Neural progenitor cell (in vitro differentiated cells): ENCODE data around the gene ZNRF1. TPM values are rescaled to one million over a fixed set of nuclear protein-coding genes. Genes with fewer than 3 reads are reported as not detected.
"Not testable (repeated sequence)": the region's sequence is repeated elsewhere in the genome, so short reads cannot be mapped to it uniquely, and the experiment has no call there.

Experiments used
- DNase-seq: peaks from one replicate; pipeline ENCODE4 v3.0.0-alpha.2; 2016; ENCODE audit warnings: low spot score
- H2AFZ ChIP-seq: fragments of 200-600 bp; sonication (generic); replicated peaks from 2 replicates; pipeline ENCODE4 v1.6.1; 2016; ENCODE audit warnings: antibody characterized with exemption
- H3F3A ChIP-seq: fragments of 200-600 bp; sonication (generic); 2 replicates; pipeline ENCODE4 v1.6.1; 2016; ENCODE audit warnings: antibody characterized with exemption, low read depth
- H3K27ac ChIP-seq: fragments of 200-600 bp; sonication (generic); 2 replicates; pipeline ENCODE4 v1.5.1; 2016; ENCODE audit warnings: mild to moderate bottlenecking
- H3K27me3 ChIP-seq: fragments of 200-600 bp; sonication (generic); 2 replicates; pipeline ENCODE4 v1.6.1; 2016; ENCODE audit warnings: mild to moderate bottlenecking, moderate library complexity
- H3K36me3 ChIP-seq: fragments of 200-600 bp; sonication (generic); 2 replicates; pipeline ENCODE4 v1.5.1; 2016
- H3K4me1 ChIP-seq: fragments of 200-600 bp; sonication (generic); 2 replicates; pipeline ENCODE4 v1.6.1; 2016; ENCODE audit warnings: mixed run types
- H3K4me2 ChIP-seq: fragments of 200-600 bp; sonication (generic); 2 replicates; pipeline ENCODE4 v1.6.1; 2016
- H3K4me3 ChIP-seq: fragments of 200-600 bp; sonication (generic); 2 replicates; pipeline ENCODE4 v1.5.1; 2016
- H3K79me2 ChIP-seq: fragments of 200-600 bp; sonication (generic); 2 replicates; pipeline ENCODE4 v1.6.1; 2016; ENCODE audit warnings: low read depth
- H3K9ac ChIP-seq: fragments of 200-600 bp; sonication (generic); 2 replicates; pipeline ENCODE4 v1.6.1; 2016
- H3K9me3 ChIP-seq: fragments of 200-600 bp; sonication (generic); 2 replicates; pipeline ENCODE4 v1.5.1; 2016; ENCODE audit warnings: low read depth
- H4K20me1 ChIP-seq: fragments of 200-600 bp; sonication (generic); 2 replicates; pipeline ENCODE4 v1.6.1; 2016; ENCODE audit warnings: low read depth
- H3K27ac Mint-ChIP-seq: 3 replicates; pipeline ENCODE4 v1.8.0; 2021; ENCODE audit warnings: mixed read lengths
- H3K27me3 Mint-ChIP-seq: 2 replicates; pipeline ENCODE4 v1.8.0; 2022; ENCODE audit warnings: low read depth, mild to moderate bottlenecking, inconsistent platforms, moderate library complexity, mixed read lengths; ENCODE audit not compliant: insufficient read depth
- H3K36me3 Mint-ChIP-seq: 3 replicates; pipeline ENCODE4 v1.8.0; 2021; ENCODE audit warnings: mixed read lengths
- H3K4me1 Mint-ChIP-seq: 3 replicates; pipeline ENCODE4 v1.8.0; 2021; ENCODE audit warnings: mixed read lengths
- H3K4me3 Mint-ChIP-seq: 3 replicates; pipeline ENCODE4 v1.8.0; 2021; ENCODE audit warnings: mild to moderate bottlenecking, moderate library complexity, mixed read lengths
- H3K9me3 Mint-ChIP-seq: 3 replicates; pipeline ENCODE4 v1.8.0; 2020; ENCODE audit warnings: mixed read lengths
- EZH2 ChIP-seq: fragments of 200-600 bp; sonication (generic); IDR thresholded peaks from 2 replicates; pipeline ENCODE4 v1.6.1; 2017; ENCODE audit warnings: antibody characterized with exemption, mild to moderate bottlenecking, moderate library complexity
- EZH2phosphoT487 ChIP-seq: fragments of 200-600 bp; sonication (generic); IDR thresholded peaks from 2 replicates; pipeline ENCODE4 v1.6.1; 2017; ENCODE audit warnings: antibody characterized with exemption
- total RNA-seq: library from RNA; depleted of rRNA; stranded (reverse); fragments of >200 nt; gene quantifications from 2 replicates; pipeline ENCODE4 v1.2.3, GENCODE V29; 2015; ENCODE audit warnings: low replicate concordance
- TF ChIP-seq, protein P1 (sequence below): fragments of 200-600 bp; sonication (generic); IDR thresholded peaks from 2 replicates; pipeline ENCODE4 v1.5.1; 2017; ENCODE audit warnings: antibody characterized with exemption, mild to moderate bottlenecking

The ZNRF1 gene
- total RNA-seq, 1 donor from 2014 or later: 9.3 TPM

DNA sequence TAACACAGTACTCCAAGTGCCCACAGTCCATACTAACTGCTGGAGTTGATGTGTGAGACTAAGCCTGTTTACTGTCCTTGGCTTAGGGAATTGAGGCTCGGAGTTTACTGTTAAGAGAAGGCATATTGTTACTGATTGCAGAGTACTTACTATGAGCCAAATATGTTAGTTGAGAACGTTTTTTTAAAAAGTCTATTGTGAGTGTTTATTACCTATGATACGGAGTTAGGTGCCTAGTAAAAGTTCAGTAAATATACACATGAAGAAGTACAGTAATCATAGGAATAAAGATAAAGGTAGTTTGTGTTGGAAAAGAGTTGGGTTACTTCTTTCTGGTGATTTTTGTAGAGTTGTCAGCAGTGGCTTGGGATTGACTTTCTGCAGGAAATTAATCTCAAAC lies 25.4 kb downstream of the ZNRF1 start:
- Histone ChIP-seq H4K20me1 (peaks cover 8% of the 10 kb centered on the region), H3K27ac (peak overlapping the region; percentile 49), H3F3A (no peaks in the 10 kb centered on the region), H3K36me3 (peaks cover 3% of the 10 kb centered on the region), H3K9me3 (no peaks in the 10 kb centered on the region), H2AFZ (no peak overlapping the region), H3K27me3 (no peaks in the 10 kb centered on the region), H3K4me3 (no peak overlapping the region), H3K4me2 (no peak overlapping the region), H3K79me2 (peaks cover 99% of the 10 kb centered on the region), H3K9ac (no peak overlapping the region), H3K4me1 (no peaks in the 10 kb centered on the region)
- Mint-ChIP-seq H3K36me3 (peaks cover 36% of the 10 kb centered on the region), H3K27ac (no peak overlapping the region), H3K9me3 (peaks cover 39% of the 10 kb centered on the region), H3K27me3 (peaks cover 8% of the 10 kb centered on the region), H3K4me3 (no peak overlapping the region), H3K4me1 (peaks cover 3% of the 10 kb centered on the region)
- no peak for DNase-seq
- TF ChIP-seq EZH2 (no peak), EZH2phosphoT487 (no peak)
- TF ChIP-seq, protein P1, sequence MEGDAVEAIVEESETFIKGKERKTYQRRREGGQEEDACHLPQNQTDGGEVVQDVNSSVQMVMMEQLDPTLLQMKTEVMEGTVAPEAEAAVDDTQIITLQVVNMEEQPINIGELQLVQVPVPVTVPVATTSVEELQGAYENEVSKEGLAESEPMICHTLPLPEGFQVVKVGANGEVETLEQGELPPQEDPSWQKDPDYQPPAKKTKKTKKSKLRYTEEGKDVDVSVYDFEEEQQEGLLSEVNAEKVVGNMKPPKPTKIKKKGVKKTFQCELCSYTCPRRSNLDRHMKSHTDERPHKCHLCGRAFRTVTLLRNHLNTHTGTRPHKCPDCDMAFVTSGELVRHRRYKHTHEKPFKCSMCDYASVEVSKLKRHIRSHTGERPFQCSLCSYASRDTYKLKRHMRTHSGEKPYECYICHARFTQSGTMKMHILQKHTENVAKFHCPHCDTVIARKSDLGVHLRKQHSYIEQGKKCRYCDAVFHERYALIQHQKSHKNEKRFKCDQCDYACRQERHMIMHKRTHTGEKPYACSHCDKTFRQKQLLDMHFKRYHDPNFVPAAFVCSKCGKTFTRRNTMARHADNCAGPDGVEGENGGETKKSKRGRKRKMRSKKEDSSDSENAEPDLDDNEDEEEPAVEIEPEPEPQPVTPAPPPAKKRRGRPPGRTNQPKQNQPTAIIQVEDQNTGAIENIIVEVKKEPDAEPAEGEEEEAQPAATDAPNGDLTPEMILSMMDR: no peak

- peaks cover 5% of the 10 kb centered on the region for H3K27me3 Mint-ChIP-seq
- H3K4me2 ChIP-seq: no peak overlapping the region
- peaks cover 35% of the 10 kb centered on the region for H3K9me3 Mint-ChIP-seq
- H3K9ac ChIP-seq: no peak overlapping the region
- no peaks in the 10 kb centered on the region for H3F3A ChIP-seq
- no peak overlapping the region for H2AFZ ChIP-seq
- no peaks in the 10 kb centered on the region for H3K4me1 ChIP-seq
- no peak overlapping the region for H3K4me3 Mint-ChIP-seq
- peaks cover 99% of the 10 kb centered on the region for H3K79me2 ChIP-seq
- H3K4me1 Mint-ChIP-seq: peaks cover 3% of the 10 kb centered on the region
- TF ChIP-seq, protein P1: no peak
- TF ChIP-seq EZH2phosphoT487 (no peak), EZH2 (no peak)
- DNase-seq: no peak
- H3K27ac Mint-ChIP-seq: no peak overlapping the region
- no peaks in the 10 kb centered on the region for H3K9me3 ChIP-seq
- H3K27me3 ChIP-seq: no peaks in the 10 kb centered on the region
- H3K27ac ChIP-seq: peak overlapping the region; percentile 49
- H4K20me1 ChIP-seq: peaks cover 8% of the 10 kb centered on the region
- no peak overlapping the region for H3K4me3 ChIP-seq
- H3K36me3 ChIP-seq: peaks cover 3% of the 10 kb centered on the region
- H3K36me3 Mint-ChIP-seq: peaks cover 32% of the 10 kb centered on the region
Observed at GRCh38 chr16:75024594-75024993, 25.8 kb downstream of the ZNRF1 start.

DNA sequence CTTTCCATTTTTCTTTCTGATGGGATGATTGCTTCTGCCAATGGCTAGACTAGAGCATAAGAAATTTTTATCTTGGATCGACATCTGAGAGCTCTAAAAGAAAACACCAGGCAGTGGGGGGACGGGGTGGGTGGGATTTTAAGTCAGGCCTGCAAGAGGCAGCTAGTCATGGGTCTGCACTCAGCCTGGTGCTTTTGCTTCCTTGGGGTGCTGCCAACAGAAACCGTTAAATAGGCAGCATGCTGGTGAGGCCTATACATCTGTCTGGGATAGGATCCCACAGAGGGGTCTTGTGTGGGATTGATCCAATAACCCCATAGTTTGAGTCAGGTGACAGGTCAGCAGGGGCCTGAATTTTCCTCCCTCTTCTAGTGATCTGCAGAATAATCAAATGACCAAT lies 26.9 kb downstream of the ZNRF1 start:
- DNase-seq: no peak
- H3K4me1 ChIP-seq: no peaks in the 10 kb centered on the region
- peaks cover 27% of the 10 kb centered on the region for H3K36me3 Mint-ChIP-seq
- peaks cover 34% of the 10 kb centered on the region for H3K9me3 Mint-ChIP-seq
- H3K27ac Mint-ChIP-seq: no peak overlapping the region
- peaks cover 3% of the 10 kb centered on the region for H3K4me1 Mint-ChIP-seq
- H3K27ac ChIP-seq: no peak overlapping the region
- peaks cover 8% of the 10 kb centered on the region for H4K20me1 ChIP-seq
- peaks cover 99% of the 10 kb centered on the region for H3K79me2 ChIP-seq
- no peaks in the 10 kb centered on the region for H3K27me3 ChIP-seq
- H3F3A ChIP-seq: no peaks in the 10 kb centered on the region
- TF ChIP-seq EZH2phosphoT487: no peak
- TF ChIP-seq, protein P1: no peak
- TF ChIP-seq EZH2: no peak
- no peaks in the 10 kb centered on the region for H3K27me3 Mint-ChIP-seq
- peaks cover 3% of the 10 kb centered on the region for H3K36me3 ChIP-seq
- no peaks in the 10 kb centered on the region for H3K9me3 ChIP-seq
- no peak overlapping the region for H3K9ac ChIP-seq
- no peak overlapping the region for H3K4me3 ChIP-seq
- H2AFZ ChIP-seq: no peak overlapping the region
- H3K4me2 ChIP-seq: no peak overlapping the region
- H3K4me3 Mint-ChIP-seq: no peak overlapping the region

- Mint-ChIP-seq H3K36me3 (peaks cover 22% of the 10 kb centered on the region), H3K9me3 (peaks cover 30% of the 10 kb centered on the region)
- H3K4me1 Mint-ChIP-seq, H3K27me3 ChIP-seq, H3K4me3 Mint-ChIP-seq, H3K9ac ChIP-seq, H3K27ac ChIP-seq, H4K20me1 ChIP-seq, DNase-seq, H3K9me3 ChIP-seq, H3K4me1 ChIP-seq, H3K4me2 ChIP-seq, H3F3A ChIP-seq, H3K4me3 ChIP-seq, H2AFZ ChIP-seq, H3K36me3 ChIP-seq, H3K27me3 Mint-ChIP-seq, H3K27ac Mint-ChIP-seq: not testable (repeated sequence)
- peaks cover 99% of the 10 kb centered on the region for H3K79me2 ChIP-seq
Observed at GRCh38 chr16:75026239-75026891, 27.5 kb downstream of the ZNRF1 start.
